GM10248 (cell line): ENCODE results near the gene CLK3.

ENCODE experiments used
- CTCF ChIA-PET: fragments of 300-600 bp; sonication (Branson Sonifier 250); formaldehyde crosslinking; extraction: SDS; loops from one replicate; lab custom pipeline; 2021; ENCODE audit warnings: antibody characterized with exemption; lab: Yijun Ruan, JAX
- POLR2A ChIA-PET: fragments of 350-650 bp; sonication (Branson Sonifier 250); formaldehyde crosslinking; extraction: SDS; loops from one replicate; lab custom pipeline; 2020; ENCODE audit warnings: antibody characterized with exemption; lab: Yijun Ruan, JAX
- DNase-seq: peaks from one replicate; pipeline ENCODE4 v3.0.0; 2012; ENCODE audit errors: extremely low spot score
- TF ChIP-seq, protein P1 (sequence below): IDR thresholded peaks from 2 replicates; pipeline ENCODE4 v1.5.1; 2012; ENCODE audit warnings: mild to moderate bottlenecking, low read depth; ENCODE audit errors: extremely low read depth, missing control alignments, control extremely low read depth

CLK3 gene

DNA sequence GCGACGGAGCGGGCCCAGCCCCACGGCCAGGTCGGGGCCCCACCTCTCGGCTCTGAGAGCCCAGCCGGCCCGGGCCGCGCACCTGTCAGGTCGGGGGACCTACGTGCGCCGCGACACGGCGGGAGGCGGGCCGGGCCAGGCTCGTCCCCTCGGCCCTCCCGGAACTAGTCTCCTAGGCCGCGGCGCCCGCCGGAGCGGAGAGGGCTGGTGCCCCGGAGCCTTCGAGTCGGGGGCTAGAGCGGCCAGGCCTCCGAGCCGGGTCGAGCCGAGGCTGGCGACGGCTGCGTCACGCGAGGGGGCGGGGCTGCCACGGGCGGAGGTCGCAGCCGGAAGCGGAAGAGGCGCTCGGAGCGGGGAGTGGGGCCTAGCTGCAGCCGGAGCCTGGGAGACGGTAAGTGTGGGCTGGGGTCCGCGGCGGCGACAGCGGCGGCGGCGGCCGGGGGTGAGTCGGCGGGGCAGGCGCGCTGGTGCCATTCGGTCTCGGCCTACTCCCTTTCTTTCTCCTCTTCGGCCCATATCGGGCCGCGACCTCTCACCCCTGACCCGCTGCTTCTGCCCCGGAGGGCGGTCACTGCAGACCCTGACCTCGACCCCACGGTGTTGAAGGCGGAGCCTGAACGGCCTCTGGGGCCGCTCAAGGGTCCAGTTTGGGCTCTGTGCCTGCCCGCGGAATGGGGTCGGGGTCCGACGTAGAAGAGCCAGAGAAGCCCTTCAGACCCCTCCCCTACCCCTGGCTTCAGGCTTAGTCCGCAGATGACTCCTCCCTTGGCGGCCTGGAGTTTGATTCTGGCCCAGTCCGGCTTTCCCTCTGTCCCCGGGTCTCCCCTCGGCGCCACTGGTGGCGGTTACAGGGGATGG, at the start of gene CLK3:
Gene CLK3, plus strand, starts transcription at position 329 of the 858 bp plus-strand sequence. CDS start 3,361 bp downstream, outside the sequence.
- TF ChIP-seq, protein P1, sequence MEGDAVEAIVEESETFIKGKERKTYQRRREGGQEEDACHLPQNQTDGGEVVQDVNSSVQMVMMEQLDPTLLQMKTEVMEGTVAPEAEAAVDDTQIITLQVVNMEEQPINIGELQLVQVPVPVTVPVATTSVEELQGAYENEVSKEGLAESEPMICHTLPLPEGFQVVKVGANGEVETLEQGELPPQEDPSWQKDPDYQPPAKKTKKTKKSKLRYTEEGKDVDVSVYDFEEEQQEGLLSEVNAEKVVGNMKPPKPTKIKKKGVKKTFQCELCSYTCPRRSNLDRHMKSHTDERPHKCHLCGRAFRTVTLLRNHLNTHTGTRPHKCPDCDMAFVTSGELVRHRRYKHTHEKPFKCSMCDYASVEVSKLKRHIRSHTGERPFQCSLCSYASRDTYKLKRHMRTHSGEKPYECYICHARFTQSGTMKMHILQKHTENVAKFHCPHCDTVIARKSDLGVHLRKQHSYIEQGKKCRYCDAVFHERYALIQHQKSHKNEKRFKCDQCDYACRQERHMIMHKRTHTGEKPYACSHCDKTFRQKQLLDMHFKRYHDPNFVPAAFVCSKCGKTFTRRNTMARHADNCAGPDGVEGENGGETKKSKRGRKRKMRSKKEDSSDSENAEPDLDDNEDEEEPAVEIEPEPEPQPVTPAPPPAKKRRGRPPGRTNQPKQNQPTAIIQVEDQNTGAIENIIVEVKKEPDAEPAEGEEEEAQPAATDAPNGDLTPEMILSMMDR = no peak
- CTCF ChIA-PET = interaction anchor here (0.9 to 36.2 kb wide), 6 partner anchors 11 to 200 kb away, joined by 3 to 690 read pairs (median 6); partner anchors contain the start of gene CSK
- POLR2A ChIA-PET = interaction anchor here (1.0 to 1.5 kb wide), 2 partner anchors 15 to 18 kb away, joined by 3 to 4 read pairs; no protein-coding TSS in a partner anchor
- peak; percentile 99 for DNase-seq

DNA sequence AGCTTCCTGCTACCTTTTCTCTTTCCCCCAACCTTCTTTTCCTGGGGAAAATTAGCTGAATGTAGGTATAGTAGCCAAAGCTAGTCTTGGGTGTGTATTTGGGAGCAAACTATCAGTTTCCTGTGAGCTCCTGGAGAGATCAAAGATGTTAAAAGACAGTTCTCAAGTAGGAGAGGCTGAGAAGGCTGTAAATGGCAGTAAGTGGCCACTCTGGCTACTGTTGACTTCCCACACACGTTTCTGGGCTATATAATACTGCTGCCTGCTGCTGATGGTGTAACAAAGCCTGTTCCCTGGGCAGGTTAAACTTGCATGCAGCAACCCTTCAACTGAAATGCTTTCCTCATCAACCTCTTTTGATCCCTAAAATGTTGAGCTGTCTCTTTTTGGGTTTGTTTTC, 47.0 kb upstream of the CLK3 start:
- TF ChIP-seq, protein P1 = no peak
- DNase-seq = no peak
- ChIA-PET CTCF (interaction anchor here (0.9 to 3.4 kb wide), 4 partner anchors 10 to 19 kb away, joined by 3 to 20 read pairs (median 3); no protein-coding TSS in a partner anchor), POLR2A (no interaction called here)

DNA sequence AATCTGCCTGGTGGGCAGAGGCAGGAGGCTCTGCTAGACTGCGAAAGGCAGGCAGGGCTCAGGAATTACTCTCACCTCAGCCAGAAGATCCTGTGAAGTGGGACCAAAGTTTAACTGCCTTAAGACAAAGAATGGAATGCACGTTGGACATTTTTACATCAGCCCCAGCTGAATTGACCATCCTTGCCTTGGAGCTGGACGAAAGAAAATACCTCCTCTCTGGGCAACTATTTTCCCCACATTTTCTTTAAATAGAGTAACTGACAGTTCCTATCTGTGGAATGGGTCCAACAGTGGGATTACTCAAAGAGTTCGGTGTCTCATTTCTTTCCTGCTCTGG, 45.9 kb upstream of the CLK3 start:
- POLR2A ChIA-PET = no interaction called here
- no peak for DNase-seq
- CTCF ChIA-PET = interaction anchor here (1.0 to 3.4 kb wide), 3 partner anchors 11 to 23 kb away, joined by 3 to 20 read pairs (median 3); no protein-coding TSS in a partner anchor
- TF ChIP-seq, protein P1 = no peak

DNA sequence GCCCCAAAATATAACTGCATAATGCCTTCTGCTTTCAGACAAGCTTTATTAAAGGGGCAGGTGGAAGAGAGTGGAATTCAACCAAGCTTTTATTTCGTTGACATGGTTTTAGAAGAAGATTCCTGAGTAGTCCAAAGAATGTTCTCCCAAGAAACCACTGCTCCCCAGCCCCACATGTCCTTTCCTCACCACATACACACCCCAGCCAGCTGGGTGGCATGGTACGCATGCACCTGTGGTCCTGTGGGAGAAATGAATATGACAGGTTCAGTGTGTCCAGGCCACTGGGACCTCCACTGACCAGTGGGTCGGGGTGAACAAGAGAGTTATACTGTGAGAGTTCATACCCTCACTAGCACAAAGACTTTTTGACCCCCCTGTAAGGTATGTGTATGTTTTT, 44.4 kb upstream of the CLK3 start:
- TF ChIP-seq, protein P1 = no peak
- CTCF ChIA-PET = interaction anchor here (0.9 kb wide), 1 partner anchor 9 kb away, joined by 3 read pairs; no protein-coding TSS in a partner anchor

DNA sequence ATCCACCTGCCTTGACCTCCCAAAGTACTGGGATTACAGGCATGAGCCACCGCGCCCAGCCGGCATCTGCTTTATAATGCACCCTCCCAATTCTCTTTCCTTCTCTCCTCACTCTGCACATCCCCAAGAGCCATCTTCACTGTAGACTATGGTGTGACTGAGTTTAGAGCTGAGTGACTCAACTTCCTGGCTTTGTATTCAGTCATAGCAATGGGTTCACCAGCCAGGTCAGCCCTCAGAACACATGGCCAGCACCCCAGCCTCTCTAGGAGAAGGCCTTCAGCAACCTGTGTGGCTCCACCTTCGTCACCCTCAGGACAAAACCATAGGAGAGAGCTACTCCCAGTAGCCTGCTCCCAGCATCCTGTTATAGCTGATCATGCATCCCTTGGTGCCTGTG, 41.6 kb upstream of the CLK3 start:
- DNase-seq = no peak
- ChIA-PET POLR2A (no interaction called here), CTCF (interaction anchor here (0.9 to 1.0 kb wide), 2 partner anchors 9 to 19 kb away, joined by 3 to 5 read pairs; no protein-coding TSS in a partner anchor)
- TF ChIP-seq, protein P1 = no peak

More for the DNA sequence above, 44.4 kb upstream of the CLK3 start:
- no peak for DNase-seq
- POLR2A ChIA-PET = interaction anchor here (0.6 kb wide), 1 partner anchor 18 kb away, joined by 3 read pairs; no protein-coding TSS in a partner anchor

DNA sequence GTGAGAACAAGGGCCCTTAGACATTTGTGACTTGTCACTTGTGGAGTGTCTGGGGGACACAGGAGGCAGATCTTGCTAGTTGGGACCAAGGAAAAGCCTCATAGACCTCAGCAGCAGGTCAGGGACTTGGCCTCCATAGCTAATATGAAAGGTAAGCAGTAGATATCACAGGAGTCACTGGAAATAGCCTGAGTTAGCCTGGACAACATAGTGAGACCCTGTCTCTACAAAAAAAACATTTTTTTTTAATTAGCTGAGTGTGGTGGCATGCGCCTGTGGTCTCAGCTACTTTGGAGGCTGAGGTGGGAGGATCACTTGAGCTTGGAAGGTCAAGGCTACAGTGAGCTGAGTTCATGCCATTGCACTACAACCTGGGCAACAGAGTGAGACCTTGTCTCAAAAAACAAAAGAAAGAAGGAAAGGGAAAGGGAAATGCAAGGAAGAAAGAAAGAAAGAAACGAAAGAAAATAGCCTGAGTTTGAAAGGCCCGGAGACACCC, 37.1 kb upstream of the CLK3 start:
- POLR2A ChIA-PET = interaction anchor here (0.6 kb wide), 1 partner anchor 23 kb away, joined by 3 read pairs; no protein-coding TSS in a partner anchor
- DNase-seq = no peak
- CTCF ChIA-PET = interaction anchor here (0.9 kb wide), 1 partner anchor 9 kb away, joined by 3 read pairs; no protein-coding TSS in a partner anchor
- TF ChIP-seq, protein P1 = no peak
